ENCODE data around the gene CDK14.

DNA sequence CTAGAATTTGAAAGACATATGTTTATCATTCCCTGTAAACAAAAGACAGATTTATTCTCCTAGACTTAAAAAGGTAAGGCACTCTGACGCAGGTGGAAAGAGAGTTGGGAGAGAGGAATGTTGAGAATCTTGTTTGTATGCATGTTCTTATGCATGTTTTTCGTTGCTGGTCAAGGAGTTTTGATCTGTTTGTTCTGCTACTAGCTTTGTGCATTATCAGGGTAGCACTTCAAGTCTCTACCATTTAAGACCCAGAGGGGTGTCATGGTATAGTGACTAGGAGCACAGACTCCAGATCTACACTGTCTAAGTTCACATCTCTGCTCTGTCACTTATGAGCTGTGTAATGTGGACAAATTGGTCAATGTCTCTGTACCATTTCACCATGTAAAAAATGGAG lies 467.9 kb downstream of the CDK14 start:
- TF ChIP-seq SP1 (IDR thresholded peaks at IDR 0.05) (no peak), CTCF (IDR thresholded peaks at IDR 0.05; ENCODE audit: low read depth, low read length, missing input control) (no peak), YY1 (IDR thresholded peaks at IDR 0.05) (no peak), TAF1 (conservative IDR thresholded peaks at IDR 0.05) (no peak), ZBTB33 (IDR thresholded peaks at IDR 0.05) (no peak), RAD21 (IDR thresholded peaks at IDR 0.05) (no peak), GABPA (IDR thresholded peaks at IDR 0.05 in 1 of 2, conservative IDR thresholded peaks at IDR 0.05 in 1 of 2) (no peak), RXRA (IDR thresholded peaks at IDR 0.05) (no peak)
- TF ChIP-seq, protein P1, sequence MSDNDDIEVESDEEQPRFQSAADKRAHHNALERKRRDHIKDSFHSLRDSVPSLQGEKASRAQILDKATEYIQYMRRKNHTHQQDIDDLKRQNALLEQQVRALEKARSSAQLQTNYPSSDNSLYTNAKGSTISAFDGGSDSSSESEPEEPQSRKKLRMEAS (IDR thresholded peaks at IDR 0.05), result no peak
- TF ChIP-seq, protein P2, sequence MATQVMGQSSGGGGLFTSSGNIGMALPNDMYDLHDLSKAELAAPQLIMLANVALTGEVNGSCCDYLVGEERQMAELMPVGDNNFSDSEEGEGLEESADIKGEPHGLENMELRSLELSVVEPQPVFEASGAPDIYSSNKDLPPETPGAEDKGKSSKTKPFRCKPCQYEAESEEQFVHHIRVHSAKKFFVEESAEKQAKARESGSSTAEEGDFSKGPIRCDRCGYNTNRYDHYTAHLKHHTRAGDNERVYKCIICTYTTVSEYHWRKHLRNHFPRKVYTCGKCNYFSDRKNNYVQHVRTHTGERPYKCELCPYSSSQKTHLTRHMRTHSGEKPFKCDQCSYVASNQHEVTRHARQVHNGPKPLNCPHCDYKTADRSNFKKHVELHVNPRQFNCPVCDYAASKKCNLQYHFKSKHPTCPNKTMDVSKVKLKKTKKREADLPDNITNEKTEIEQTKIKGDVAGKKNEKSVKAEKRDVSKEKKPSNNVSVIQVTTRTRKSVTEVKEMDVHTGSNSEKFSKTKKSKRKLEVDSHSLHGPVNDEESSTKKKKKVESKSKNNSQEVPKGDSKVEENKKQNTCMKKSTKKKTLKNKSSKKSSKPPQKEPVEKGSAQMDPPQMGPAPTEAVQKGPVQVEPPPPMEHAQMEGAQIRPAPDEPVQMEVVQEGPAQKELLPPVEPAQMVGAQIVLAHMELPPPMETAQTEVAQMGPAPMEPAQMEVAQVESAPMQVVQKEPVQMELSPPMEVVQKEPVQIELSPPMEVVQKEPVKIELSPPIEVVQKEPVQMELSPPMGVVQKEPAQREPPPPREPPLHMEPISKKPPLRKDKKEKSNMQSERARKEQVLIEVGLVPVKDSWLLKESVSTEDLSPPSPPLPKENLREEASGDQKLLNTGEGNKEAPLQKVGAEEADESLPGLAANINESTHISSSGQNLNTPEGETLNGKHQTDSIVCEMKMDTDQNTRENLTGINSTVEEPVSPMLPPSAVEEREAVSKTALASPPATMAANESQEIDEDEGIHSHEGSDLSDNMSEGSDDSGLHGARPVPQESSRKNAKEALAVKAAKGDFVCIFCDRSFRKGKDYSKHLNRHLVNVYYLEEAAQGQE (IDR thresholded peaks at IDR 0.05), result no peak
